ENCODE data around the gene OTOS. TPM values are rescaled to one million over a fixed set of nuclear protein-coding genes. Genes with fewer than 3 reads are reported as not detected.

OTOS gene
- total RNA-seq, 2 experiments from 2014 or later, result not detected

DNA sequence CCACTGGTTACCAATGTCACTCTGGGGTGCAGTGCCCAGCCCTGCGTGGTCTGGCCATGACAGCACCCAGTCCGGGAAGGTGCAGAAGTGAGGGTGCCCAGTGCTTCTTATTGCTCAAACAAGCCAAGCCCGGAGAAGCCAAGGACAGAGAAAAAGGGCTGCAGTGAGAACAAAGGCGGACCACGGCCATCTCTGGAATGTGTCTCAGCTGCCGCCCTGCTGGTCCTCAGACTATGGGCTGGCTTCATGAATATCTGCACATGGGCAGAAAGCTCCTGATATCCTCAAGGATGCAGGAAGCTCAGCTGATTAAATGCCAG is 33.0 kb downstream of the OTOS start:
- Histone ChIP-seq H3K9me3 (ENCODE audit: control insufficient read depth in 1 of 2, insufficient read depth in 1 of 2, low read length in 2 of 2) (no peaks in the 10 kb centered on the region), H3K27me3 (ENCODE audit: control insufficient read depth in 1 of 2, insufficient read depth in 2 of 2, low read length in 2 of 2) (peaks cover 0 to 3% of the 10 kb centered on the region in 2 experiments), H3K4me1 (ENCODE audit: insufficient read depth, low read length) (no peaks in the 10 kb centered on the region), H3K4me3 (ENCODE audit: low read length) (no peak overlapping the region), H3K36me3 (ENCODE audit: insufficient read depth, low read length) (no peaks in the 10 kb centered on the region), H3K27ac (ENCODE audit: low read depth in 1 of 2, low read length in 2 of 2) (no peak overlapping the region)
- TF ChIP-seq, protein P1, sequence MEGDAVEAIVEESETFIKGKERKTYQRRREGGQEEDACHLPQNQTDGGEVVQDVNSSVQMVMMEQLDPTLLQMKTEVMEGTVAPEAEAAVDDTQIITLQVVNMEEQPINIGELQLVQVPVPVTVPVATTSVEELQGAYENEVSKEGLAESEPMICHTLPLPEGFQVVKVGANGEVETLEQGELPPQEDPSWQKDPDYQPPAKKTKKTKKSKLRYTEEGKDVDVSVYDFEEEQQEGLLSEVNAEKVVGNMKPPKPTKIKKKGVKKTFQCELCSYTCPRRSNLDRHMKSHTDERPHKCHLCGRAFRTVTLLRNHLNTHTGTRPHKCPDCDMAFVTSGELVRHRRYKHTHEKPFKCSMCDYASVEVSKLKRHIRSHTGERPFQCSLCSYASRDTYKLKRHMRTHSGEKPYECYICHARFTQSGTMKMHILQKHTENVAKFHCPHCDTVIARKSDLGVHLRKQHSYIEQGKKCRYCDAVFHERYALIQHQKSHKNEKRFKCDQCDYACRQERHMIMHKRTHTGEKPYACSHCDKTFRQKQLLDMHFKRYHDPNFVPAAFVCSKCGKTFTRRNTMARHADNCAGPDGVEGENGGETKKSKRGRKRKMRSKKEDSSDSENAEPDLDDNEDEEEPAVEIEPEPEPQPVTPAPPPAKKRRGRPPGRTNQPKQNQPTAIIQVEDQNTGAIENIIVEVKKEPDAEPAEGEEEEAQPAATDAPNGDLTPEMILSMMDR (IDR thresholded peaks at IDR 0.05), result no peak
- no peak overlapping the region for H3K4me3 Mint-ChIP-seq
- DNase-seq, result peak in 1 of 14 experiments; percentile 4
- ATAC-seq (ENCODE audit: poor library complexity), result no peak
- intact Hi-C loops (cut with DNase I, micrococcal nuclease), result no loop called here
- peaks cover 38% of the 10 kb centered on the region for H3K27me3 Mint-ChIP-seq
- ChIA-PET POLR2A (no interaction called here), CTCF (no interaction called here)
- H3K9me3 Mint-ChIP-seq, result no peaks in the 10 kb centered on the region
- H3K27ac Mint-ChIP-seq, result no peak overlapping the region
- H3K4me1 Mint-ChIP-seq (ENCODE audit: low read depth), result no peaks in the 10 kb centered on the region
- H3K36me3 Mint-ChIP-seq (ENCODE audit: low read depth), result no peaks in the 10 kb centered on the region

DNA sequence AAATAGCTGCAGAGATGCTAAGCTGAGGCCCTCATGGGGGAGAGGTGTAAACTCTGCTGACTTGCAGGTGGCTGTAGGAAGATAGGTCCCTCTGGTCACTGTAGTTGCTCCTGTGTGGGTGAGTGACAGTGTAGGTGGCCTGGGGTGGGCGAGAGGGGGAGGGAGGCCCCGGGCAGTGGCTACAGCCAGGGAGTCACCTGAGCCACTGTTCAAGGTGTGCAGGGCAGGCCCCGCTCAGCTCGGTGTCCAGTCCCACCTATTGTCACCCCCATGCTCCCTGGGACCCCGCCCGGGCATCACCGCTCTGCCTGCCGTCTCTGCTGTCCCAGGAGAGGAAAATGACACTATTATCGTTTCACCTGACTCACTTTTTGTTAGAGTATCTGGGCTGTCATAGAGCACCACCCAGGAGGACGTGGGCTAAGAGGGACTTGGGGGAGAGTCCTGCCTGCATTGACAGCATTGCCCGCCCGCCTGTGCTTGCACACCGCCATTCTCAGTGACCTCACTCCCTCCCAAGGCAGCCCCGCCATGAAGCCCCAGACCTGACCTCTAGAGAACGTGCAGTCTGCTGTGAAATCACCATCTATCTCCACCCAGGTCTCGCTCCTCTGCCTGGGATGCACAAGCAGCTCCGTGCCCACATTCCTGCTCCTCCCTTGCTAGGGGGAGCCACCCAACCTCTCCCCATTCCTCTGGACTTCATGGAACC is 33.5 kb downstream of the OTOS start:
- no peak for ATAC-seq (ENCODE audit: poor library complexity)
- no peak for DNase-seq
- no peak overlapping the region for H3K4me3 ChIP-seq (ENCODE audit: low read length)
- H3K27ac ChIP-seq (ENCODE audit: low read depth in 1 of 2, low read length in 2 of 2), result no peak overlapping the region
- H3K27ac Mint-ChIP-seq, result no peak overlapping the region
- no peaks in the 10 kb centered on the region for H3K36me3 ChIP-seq (ENCODE audit: insufficient read depth, low read length)
- POLR2A ChIA-PET, result no interaction called here
- CTCF ChIA-PET, result no interaction called here
- H3K4me1 ChIP-seq (ENCODE audit: insufficient read depth, low read length), result no peaks in the 10 kb centered on the region
- no peaks in the 10 kb centered on the region for H3K9me3 ChIP-seq (ENCODE audit: control insufficient read depth in 1 of 2, insufficient read depth in 1 of 2, low read length in 2 of 2)
- H3K4me1 Mint-ChIP-seq (ENCODE audit: low read depth), result no peaks in the 10 kb centered on the region
- H3K9me3 Mint-ChIP-seq, result no peaks in the 10 kb centered on the region
- peaks cover 36% of the 10 kb centered on the region for H3K27me3 Mint-ChIP-seq
- no peaks in the 10 kb centered on the region for H3K36me3 Mint-ChIP-seq (ENCODE audit: low read depth)
- TF ChIP-seq, protein P1 (IDR thresholded peaks at IDR 0.05), result no peak
- H3K4me3 Mint-ChIP-seq, result no peak overlapping the region
- intact Hi-C loops (cut with DNase I, micrococcal nuclease), result no loop called here
- H3K27me3 ChIP-seq (ENCODE audit: control insufficient read depth in 1 of 2, insufficient read depth in 2 of 2, low read length in 2 of 2), result peaks cover 0 to 4% of the 10 kb centered on the region in 2 experiments

DNA sequence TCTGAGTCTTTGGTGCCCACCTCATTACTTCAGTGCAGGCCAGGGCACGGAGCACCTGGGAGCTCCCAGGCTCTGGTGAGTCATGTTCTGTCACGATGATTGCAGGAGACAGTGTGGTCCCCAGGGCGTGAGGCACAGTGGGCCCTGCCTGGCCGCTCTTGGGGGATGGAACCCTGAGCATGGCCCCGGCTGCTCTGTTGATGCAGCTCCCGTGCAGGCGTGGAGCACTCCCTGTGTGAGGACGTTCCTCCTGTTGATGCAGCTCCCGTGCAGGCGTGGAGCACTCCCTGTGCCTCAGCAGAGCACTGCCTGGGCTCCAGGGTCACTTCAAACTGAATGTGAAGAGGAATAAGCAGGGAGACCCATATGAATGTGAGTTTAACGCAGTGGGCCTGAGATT is 34.5 kb downstream of the OTOS start:
- Mint-ChIP-seq H3K9me3 (no peaks in the 10 kb centered on the region), H3K4me1 (ENCODE audit: low read depth) (no peaks in the 10 kb centered on the region), H3K27me3 (peaks cover 35% of the 10 kb centered on the region), H3K36me3 (ENCODE audit: low read depth) (no peaks in the 10 kb centered on the region), H3K4me3 (no peak overlapping the region), H3K27ac (no peak overlapping the region)
- Histone ChIP-seq H3K4me1 (ENCODE audit: insufficient read depth, low read length) (no peaks in the 10 kb centered on the region), H3K4me3 (ENCODE audit: low read length) (no peak overlapping the region), H3K27ac (ENCODE audit: low read depth in 1 of 2, low read length in 2 of 2) (no peak overlapping the region), H3K36me3 (ENCODE audit: insufficient read depth, low read length) (no peaks in the 10 kb centered on the region), H3K27me3 (ENCODE audit: control insufficient read depth in 1 of 2, insufficient read depth in 2 of 2, low read length in 2 of 2) (peaks cover 0 to 7% of the 10 kb centered on the region in 2 experiments), H3K9me3 (ENCODE audit: control insufficient read depth in 1 of 2, insufficient read depth in 1 of 2, low read length in 2 of 2) (no peaks in the 10 kb centered on the region)
- no peak for DNase-seq
- intact Hi-C loops (cut with DNase I, micrococcal nuclease), result no loop called here
- TF ChIP-seq, protein P1 (IDR thresholded peaks at IDR 0.05), result no peak
- ATAC-seq (ENCODE audit: poor library complexity), result no peak
- POLR2A ChIA-PET, result no interaction called here
- CTCF ChIA-PET, result no interaction called here
